Right kidney (tissue), 9 donors: Measurements from ENCODE around the gene DGKZ.
"Not testable (repeated sequence)": the region's sequence is repeated elsewhere in the genome, so short reads cannot be mapped to it uniquely, and the experiment has no call there.

Source experiments
- DNase-seq: peaks from one replicate; pipeline ENCODE4 v3.0.0-alpha.2; 2016
- long read RNA-seq, 8 donors: transcript quantifications; one replicate each; lab custom pipeline, GENCODE V29; 2026

DGKZ gene
- long read RNA-seq, donor 1: 0 reads
- long read RNA-seq, donor 2, partial matches to known transcripts: 0 of 1 reads
- long read RNA-seq, donor 2, other reads (novel, unspliced or antisense): 0 of 1 reads
- long read RNA-seq, donor 3: 0 reads
- long read RNA-seq, donor 4, partial matches to known transcripts: 5 of 8 reads
- long read RNA-seq, donor 4, other reads (novel, unspliced or antisense): 0 of 8 reads
- long read RNA-seq, donor 5, partial matches to known transcripts: 0 of 2 reads
- long read RNA-seq, donor 5, other reads (novel, unspliced or antisense): 0 of 2 reads
- long read RNA-seq, donor 6, partial matches to known transcripts: 0 of 4 reads
- long read RNA-seq, donor 6, other reads (novel, unspliced or antisense): 0 of 4 reads
- long read RNA-seq, donor 7, partial matches to known transcripts: 1,165 of 1,171 reads
- long read RNA-seq, donor 7, other reads (novel, unspliced or antisense): 0 of 1,171 reads
- long read RNA-seq, donor 8, partial matches to known transcripts: 0 of 5 reads
- long read RNA-seq, donor 8, other reads (novel, unspliced or antisense): 0 of 5 reads

GRCh38 chr11:46346886-46347636 is at the start of gene DGKZ:
TSS of gene DGKZ (plus strand) at chr11:46347463. CDS start at chr11:46347660, 197 bp downstream.
- peak; percentile 95 for DNase-seq

- no peak for DNase-seq
Observed at GRCh38 chr11:46298699-46299433, 48.4 kb upstream of the DGKZ start.

GRCh38 chr11:46299451-46299961 is 47.8 kb upstream of the DGKZ start:
- DNase-seq: no peak

GRCh38 chr11:46300270-46300669 is 47.0 kb upstream of the DGKZ start:
- no peak for DNase-seq

- no peak for DNase-seq
Observed at GRCh38 chr11:46302866-46303265, 44.4 kb upstream of the DGKZ start.

GRCh38 chr11:46304036-46304435 is 43.2 kb upstream of the DGKZ start:
- DNase-seq: not testable (repeated sequence)

GRCh38 chr11:46304605-46305179 is 42.6 kb upstream of the DGKZ start:
- no peak for DNase-seq

GRCh38 chr11:46305295-46305694 is 42.0 kb upstream of the DGKZ start:
- DNase-seq: no peak

GRCh38 chr11:46306296-46306853 is 40.9 kb upstream of the DGKZ start:
- no peak for DNase-seq

- no peak for DNase-seq
Observed at GRCh38 chr11:46307369-46307768, 39.9 kb upstream of the DGKZ start.

- no peak for DNase-seq
Observed at GRCh38 chr11:46307785-46308341, 39.4 kb upstream of the DGKZ start.

- no peak for DNase-seq
Observed at GRCh38 chr11:46308631-46309419, 38.4 kb upstream of the DGKZ start.

GRCh38 chr11:46309814-46310259 is 37.4 kb upstream of the DGKZ start:
- DNase-seq: no peak

- no peak for DNase-seq
Observed at GRCh38 chr11:46315033-46315738, 32.1 kb upstream of the DGKZ start.

GRCh38 chr11:46315783-46316563 is 31.3 kb upstream of the DGKZ start:
- no peak for DNase-seq

- no peak for DNase-seq
Observed at GRCh38 chr11:46319074-46319453, 28.2 kb upstream of the DGKZ start.

- no peak for DNase-seq
Observed at GRCh38 chr11:46321757-46322156, 25.5 kb upstream of the DGKZ start.

GRCh38 chr11:46322759-46323158 is 24.5 kb upstream of the DGKZ start:
- DNase-seq: no peak
